ENCODE measurements around the gene OR2T12.

GRCh38 chr1:248303324-248303723, at the start of gene OR2T12:
- TF ChIP-seq GATA2 (IDR thresholded peaks at IDR 0.05; ENCODE audit: low read depth, low read length) (no peak), GATA3 (IDR thresholded peaks at IDR 0.05; ENCODE audit: low read depth, low read length) (no peak)

Data from SH-SY5Y (cell line).